Endodermal cell (in vitro differentiated cells): Measurements from ENCODE around the gene AOPEP. TPM values are rescaled to one million over a fixed set of nuclear protein-coding genes. Genes with fewer than 3 reads are reported as not detected.

ENCODE experiments used
- DNase-seq: peaks from one replicate; pipeline ENCODE4 v3.0.0-alpha.2; 2017
- H3K27ac ChIP-seq: 2 replicates; pipeline ENCODE4 v1.5.1; 2013; ENCODE audit warnings: mild to moderate bottlenecking, low read depth, low read length, moderate library complexity
- H3K27me3 ChIP-seq: 2 replicates; pipeline ENCODE4 v1.6.1; 2013; ENCODE audit warnings: mild to moderate bottlenecking, low read length, moderate library complexity; ENCODE audit not compliant: insufficient read depth, control insufficient read depth, poor library complexity, severe bottlenecking
- H3K36me3 ChIP-seq: 2 replicates; pipeline ENCODE4 v1.7.0; 2013; ENCODE audit warnings: mild to moderate bottlenecking, low read length, moderate library complexity; ENCODE audit not compliant: control insufficient read depth, insufficient read depth
- H3K4me1 ChIP-seq: one replicate; pipeline ENCODE4 v1.7.0; 2013; ENCODE audit warnings: low read length; ENCODE audit not compliant: control insufficient read depth, insufficient read depth
- H3K4me3 ChIP-seq: 2 replicates; pipeline ENCODE4 v1.5.1; 2013; ENCODE audit warnings: mild to moderate bottlenecking, low read length, moderate library complexity
- H3K9ac ChIP-seq: 2 replicates; pipeline ENCODE4 v1.6.1; 2013; ENCODE audit warnings: mild to moderate bottlenecking, low read length, moderate library complexity; ENCODE audit not compliant: poor library complexity, severe bottlenecking; ENCODE audit errors: extremely low read depth
- H3K9me3 ChIP-seq: 2 replicates; pipeline ENCODE4 v1.6.1; 2013; ENCODE audit warnings: mild to moderate bottlenecking, low read length, moderate library complexity; ENCODE audit not compliant: control insufficient read depth
- H3K27ac Mint-ChIP-seq: 2 replicates; pipeline ENCODE4 v1.8.0; 2020; ENCODE audit warnings: mixed read lengths
- H3K27me3 Mint-ChIP-seq: 2 replicates; pipeline ENCODE4 v1.8.0; 2021; ENCODE audit warnings: mild to moderate bottlenecking, mixed read lengths; ENCODE audit not compliant: insufficient read depth
- H3K36me3 Mint-ChIP-seq: 2 replicates; pipeline ENCODE4 v1.8.0; 2020; ENCODE audit warnings: low read depth, mixed read lengths
- H3K4me1 Mint-ChIP-seq: 2 replicates; pipeline ENCODE4 v1.8.0; 2020; ENCODE audit warnings: mixed read lengths
- H3K4me3 Mint-ChIP-seq: 2 replicates; pipeline ENCODE4 v1.8.0; 2020; ENCODE audit warnings: mild to moderate bottlenecking, moderate library complexity, mixed read lengths
- H3K9me3 Mint-ChIP-seq: 2 replicates; pipeline ENCODE4 v1.8.0; 2020; ENCODE audit warnings: mild to moderate bottlenecking, mixed read lengths
- WGBS, 2 experiments: methylation state at CpG; one replicate each; pipeline versions ENCODE4 v1.1.5 to v1.1.7; 2013; ENCODE audit warnings: missing lambda C conversion rate in 2 of 2, mixed read lengths in 1 of 2; ENCODE audit not compliant: insufficient coverage in 1 of 2, insufficient read length in 1 of 2; 5-methylcytosine and 5-hydroxymethylcytosine counted together
- total RNA-seq, 2 donors: library from RNA; stranded (reverse); fragmentation: NEBNext Ultra II Directional in 1 of 2; extraction: Animal tissue kit (Norgen Biotek cat#: 25700) in 1 of 2; gene quantifications; 2 replicates in 1 of 2; 3 replicates in 1 of 2; pipeline ENCODE4 v1.2.1, GENCODE V29; 2021
- TF ChIP-seq, protein P1 (sequence below): fragments of 200-600 bp; sonication (generic); conservative IDR thresholded peaks from 2 replicates; pipeline ENCODE4 v1.5.0; 2021; ENCODE audit warnings: antibody characterized with exemption, mild to moderate bottlenecking

Gene AOPEP
- total RNA-seq, 2 donors from 2014 or later = 23.4 to 33.7 TPM

- no peaks in the 10 kb centered on the region for H3K27me3 ChIP-seq
- H3K27ac ChIP-seq = no peak overlapping the region
- H3K27ac Mint-ChIP-seq = no peak overlapping the region
- no peaks in the 10 kb centered on the region for H3K4me1 ChIP-seq
- no peak overlapping the region for H3K4me3 Mint-ChIP-seq
- H3K4me1 Mint-ChIP-seq = peaks cover 6% of the 10 kb centered on the region
- no peak overlapping the region for H3K4me3 ChIP-seq
- H3K36me3 ChIP-seq = peaks cover 28% of the 10 kb centered on the region
- DNase-seq = peak; percentile 17
- H3K9me3 ChIP-seq = no peaks in the 10 kb centered on the region
- H3K27me3 Mint-ChIP-seq = no peaks in the 10 kb centered on the region
- WGBS, 2 experiments = 100% methylated on average over 1 of the region's 1 CpG; no CpG with 5 or more reads in 1 of the 2 experiments
- H3K36me3 Mint-ChIP-seq = peaks cover 20% of the 10 kb centered on the region
- TF ChIP-seq, protein P1, sequence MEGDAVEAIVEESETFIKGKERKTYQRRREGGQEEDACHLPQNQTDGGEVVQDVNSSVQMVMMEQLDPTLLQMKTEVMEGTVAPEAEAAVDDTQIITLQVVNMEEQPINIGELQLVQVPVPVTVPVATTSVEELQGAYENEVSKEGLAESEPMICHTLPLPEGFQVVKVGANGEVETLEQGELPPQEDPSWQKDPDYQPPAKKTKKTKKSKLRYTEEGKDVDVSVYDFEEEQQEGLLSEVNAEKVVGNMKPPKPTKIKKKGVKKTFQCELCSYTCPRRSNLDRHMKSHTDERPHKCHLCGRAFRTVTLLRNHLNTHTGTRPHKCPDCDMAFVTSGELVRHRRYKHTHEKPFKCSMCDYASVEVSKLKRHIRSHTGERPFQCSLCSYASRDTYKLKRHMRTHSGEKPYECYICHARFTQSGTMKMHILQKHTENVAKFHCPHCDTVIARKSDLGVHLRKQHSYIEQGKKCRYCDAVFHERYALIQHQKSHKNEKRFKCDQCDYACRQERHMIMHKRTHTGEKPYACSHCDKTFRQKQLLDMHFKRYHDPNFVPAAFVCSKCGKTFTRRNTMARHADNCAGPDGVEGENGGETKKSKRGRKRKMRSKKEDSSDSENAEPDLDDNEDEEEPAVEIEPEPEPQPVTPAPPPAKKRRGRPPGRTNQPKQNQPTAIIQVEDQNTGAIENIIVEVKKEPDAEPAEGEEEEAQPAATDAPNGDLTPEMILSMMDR = no peak
- H3K9me3 Mint-ChIP-seq = no peaks in the 10 kb centered on the region
- H3K9ac ChIP-seq = no peak overlapping the region
Observed at GRCh38 chr9:94801234-94801633, 74.7 kb downstream of the AOPEP start.

DNA sequence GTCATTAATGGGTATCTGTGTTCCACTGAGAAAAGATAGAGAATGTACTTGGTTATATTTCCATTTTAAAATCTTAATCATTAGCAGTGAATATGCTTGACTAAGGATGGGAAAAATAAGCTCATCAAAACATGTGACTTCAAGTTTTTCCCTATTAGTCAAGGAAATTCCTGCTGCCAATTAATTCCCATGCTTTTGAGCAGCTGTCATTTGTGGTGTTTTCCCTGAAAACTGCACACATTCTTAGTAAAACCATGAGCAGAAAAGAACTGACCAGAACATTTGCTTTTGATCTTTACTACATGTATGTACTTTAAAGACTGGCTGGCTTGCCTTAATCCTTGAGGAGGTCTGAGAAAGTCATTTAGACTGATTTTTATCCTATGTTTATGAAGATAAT, 75.2 kb downstream of the AOPEP start:
- Mint-ChIP-seq H3K4me1 (peaks cover 11% of the 10 kb centered on the region), H3K27me3 (no peaks in the 10 kb centered on the region), H3K27ac (no peak overlapping the region), H3K9me3 (no peaks in the 10 kb centered on the region), H3K4me3 (no peak overlapping the region), H3K36me3 (peaks cover 20% of the 10 kb centered on the region)
- no peak for DNase-seq
- no peak overlapping the region for H3K9ac ChIP-seq
- H3K4me1 ChIP-seq = no peaks in the 10 kb centered on the region
- peaks cover 28% of the 10 kb centered on the region for H3K36me3 ChIP-seq
- H3K4me3 ChIP-seq = no peak overlapping the region
- H3K27ac ChIP-seq = no peak overlapping the region
- H3K9me3 ChIP-seq = no peaks in the 10 kb centered on the region
- H3K27me3 ChIP-seq = no peaks in the 10 kb centered on the region
- TF ChIP-seq, protein P1 = no peak

DNA sequence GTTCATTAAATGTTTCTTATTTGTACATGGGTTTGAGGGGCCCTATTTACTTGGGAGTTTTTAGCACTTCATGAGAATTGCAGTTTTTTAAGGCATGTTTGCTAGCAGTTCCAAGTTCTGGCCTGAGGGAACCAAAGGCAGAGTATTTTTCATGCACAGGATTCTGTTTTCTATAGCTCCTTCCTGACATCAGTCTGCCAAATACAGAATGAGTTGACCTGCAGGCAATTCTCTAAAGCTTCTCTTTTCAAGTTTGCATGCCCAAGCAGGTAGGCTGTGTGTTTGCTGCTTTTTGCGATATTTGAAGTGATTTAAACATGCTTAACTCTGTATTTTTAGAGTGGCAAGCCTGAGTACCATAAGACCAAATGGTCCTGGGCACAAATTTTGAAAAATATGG, 75.8 kb downstream of the AOPEP start:
- peaks cover 11% of the 10 kb centered on the region for H3K4me1 Mint-ChIP-seq
- DNase-seq = peak; percentile 8

More for the DNA sequence above, 75.8 kb downstream of the AOPEP start:
- Mint-ChIP-seq H3K27me3 (no peaks in the 10 kb centered on the region), H3K4me3 (no peak overlapping the region), H3K9me3 (no peaks in the 10 kb centered on the region), H3K36me3 (peaks cover 19% of the 10 kb centered on the region), H3K27ac (no peak overlapping the region)
- no peaks in the 10 kb centered on the region for H3K9me3 ChIP-seq
- no peaks in the 10 kb centered on the region for H3K27me3 ChIP-seq
- WGBS, 2 experiments = 94 to 100% methylated on average over 1 of the region's 1 CpG
- H3K4me3 ChIP-seq = no peak overlapping the region
- peaks cover 28% of the 10 kb centered on the region for H3K36me3 ChIP-seq
- no peak overlapping the region for H3K27ac ChIP-seq
- H3K4me1 ChIP-seq = no peaks in the 10 kb centered on the region
- no peak overlapping the region for H3K9ac ChIP-seq
- TF ChIP-seq, protein P1 = no peak
